ELF-1 (cell line): ENCODE data around the gene KCNH2.

ENCODE experiments used
- DNase-seq: peaks from one replicate; pipeline ENCODE4 v3.0.0-alpha.2; 2016; ENCODE audit warnings: low read depth, low spot score

KCNH2 gene

GRCh38 chr7:150975536-150976319, 2.4 kb downstream of the KCNH2 start:
- no peak for DNase-seq

- no peak for DNase-seq
These were observed 3.4 kb downstream of the KCNH2 start for GRCh38 chr7:150974468-150975391.

GRCh38 chr7:150973571-150974451, 4.3 kb downstream of the KCNH2 start:
- DNase-seq, result no peak

DNA sequence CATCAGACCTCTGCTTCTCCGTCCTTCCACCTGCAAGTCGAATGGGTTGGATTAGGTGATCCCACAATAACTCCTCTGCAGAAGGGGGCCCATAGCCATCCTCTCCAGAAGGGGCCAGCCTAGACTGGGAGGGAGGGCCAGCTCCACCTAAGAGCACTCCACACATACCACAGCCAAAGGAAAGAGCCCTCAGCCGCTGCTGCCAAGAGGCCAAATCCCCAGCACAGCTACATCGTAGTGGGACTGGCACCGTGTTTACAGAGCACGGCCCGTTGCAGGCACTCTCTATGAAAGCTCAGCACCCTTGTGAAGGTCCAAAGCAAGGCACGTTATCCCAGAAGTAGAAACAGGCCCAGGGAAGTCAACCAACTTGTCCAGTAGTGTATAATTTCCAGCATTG, 5.4 kb downstream of the KCNH2 start:
- DNase-seq, result no peak

- no peak for DNase-seq
These were observed 6.1 kb downstream of the KCNH2 start for GRCh38 chr7:150972023-150972468.

DNA sequence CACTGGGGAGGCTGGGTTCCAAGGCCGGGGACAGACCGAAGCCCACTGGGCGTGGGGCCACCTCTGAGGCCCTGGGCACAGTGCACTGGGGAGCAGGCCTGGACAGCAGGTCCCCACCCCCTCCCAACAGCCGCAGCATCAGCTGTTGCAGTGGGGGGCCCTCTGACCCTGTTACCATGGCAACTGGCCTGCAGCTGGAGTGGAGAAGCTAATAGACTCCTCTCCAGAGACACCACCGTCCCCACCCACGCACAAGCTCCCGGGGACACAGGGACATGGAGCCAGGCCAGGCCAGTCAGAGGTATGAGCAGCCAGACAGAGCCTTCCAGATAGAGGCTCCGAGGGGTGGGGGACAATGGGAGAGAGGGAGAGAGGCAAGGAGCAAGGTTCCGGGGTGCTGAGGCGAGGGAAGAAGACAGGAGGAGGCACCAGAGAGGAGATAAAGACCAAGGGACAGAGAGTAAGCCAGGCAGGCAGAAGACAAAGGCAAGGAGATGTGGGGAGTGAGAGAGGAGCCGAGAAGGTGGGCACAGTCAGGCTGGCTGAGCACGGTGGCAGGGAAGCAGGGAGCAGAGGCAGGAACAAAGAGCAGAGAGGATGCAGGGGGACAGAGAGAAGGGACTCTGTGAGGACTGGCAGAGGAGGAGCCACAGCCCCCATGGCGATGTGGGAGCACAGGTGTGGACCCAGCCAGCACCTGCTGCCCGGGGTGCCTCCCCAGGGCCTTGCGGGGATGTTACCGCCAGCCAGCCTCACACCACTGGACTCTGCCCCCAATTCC, 6.7 kb downstream of the KCNH2 start:
- DNase-seq, result no peak

- DNase-seq, result no peak
These were observed 7.7 kb downstream of the KCNH2 start for GRCh38 chr7:150970424-150970823.

DNA sequence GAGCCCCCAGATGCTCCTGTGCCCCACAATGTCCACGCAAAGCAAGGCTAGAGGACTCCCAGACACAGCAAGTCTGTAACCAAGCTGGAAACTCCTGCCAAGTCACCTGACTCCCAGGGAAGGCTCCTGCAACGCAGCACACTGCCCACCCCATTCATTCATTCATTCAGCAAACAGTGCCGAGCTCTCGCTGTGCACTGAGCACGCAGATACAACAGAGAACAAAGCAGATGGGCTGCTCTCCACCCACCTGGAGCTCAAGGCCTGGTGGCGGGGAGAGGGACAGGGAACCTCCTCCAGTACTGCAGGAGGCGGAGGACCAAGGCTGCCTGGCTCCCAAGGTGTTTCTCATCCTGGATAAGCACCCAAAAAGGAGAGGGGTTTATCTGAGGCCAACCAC, 8.6 kb downstream of the KCNH2 start:
- no peak for DNase-seq

DNA sequence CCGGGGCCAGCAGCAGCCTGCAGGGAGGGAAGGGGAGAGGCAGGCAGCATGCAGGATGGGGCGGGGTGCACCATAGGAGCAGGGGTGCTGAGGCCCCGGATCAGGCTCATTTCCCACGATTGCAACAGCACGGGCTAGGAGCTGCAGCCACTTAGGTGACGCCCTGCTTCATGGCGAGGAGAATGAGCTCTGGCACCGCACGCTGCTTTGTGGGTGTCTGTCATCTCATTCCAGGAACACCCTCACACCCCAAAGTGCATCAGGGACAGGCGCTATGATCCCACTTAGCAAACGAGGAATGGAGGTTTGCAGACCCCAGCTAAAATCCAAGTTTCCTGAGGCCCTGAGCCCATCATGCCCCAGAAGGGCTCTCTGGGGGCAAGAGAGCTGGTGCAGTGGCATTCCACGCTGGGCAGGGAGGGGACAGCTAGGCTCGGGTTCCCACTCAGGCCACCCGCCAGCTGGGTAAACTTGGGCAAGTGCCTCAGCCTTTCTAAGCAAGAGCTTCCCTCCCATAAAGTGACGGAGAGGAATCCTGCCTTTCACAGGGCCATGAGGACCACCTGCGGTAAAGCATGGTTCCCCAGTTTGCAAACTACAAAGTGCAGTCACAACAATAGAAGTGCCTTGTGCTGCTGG, 9.3 kb downstream of the KCNH2 start:
- no peak for DNase-seq

- DNase-seq, result no peak
These were observed 9.9 kb downstream of the KCNH2 start for GRCh38 chr7:150968056-150968733.

DNA sequence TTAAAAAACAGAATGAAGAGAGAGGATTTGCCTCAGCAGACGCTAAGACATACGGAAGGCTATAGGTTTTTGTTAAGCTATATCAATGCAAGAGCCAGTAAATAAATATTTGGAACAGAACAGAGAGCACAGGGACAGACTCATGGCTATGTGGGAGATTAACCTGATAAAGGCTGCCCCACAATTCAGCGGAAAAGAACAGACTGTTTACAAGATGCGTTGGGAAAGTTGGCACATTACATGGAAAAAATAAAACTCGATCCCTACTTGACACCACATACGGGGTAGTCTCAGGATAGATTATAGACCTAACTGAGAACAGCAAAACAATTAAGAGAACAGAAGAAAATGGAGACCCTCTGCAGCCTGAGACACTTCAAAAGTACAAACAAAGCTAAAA, 10.8 kb downstream of the KCNH2 start:
- no peak for DNase-seq

DNA sequence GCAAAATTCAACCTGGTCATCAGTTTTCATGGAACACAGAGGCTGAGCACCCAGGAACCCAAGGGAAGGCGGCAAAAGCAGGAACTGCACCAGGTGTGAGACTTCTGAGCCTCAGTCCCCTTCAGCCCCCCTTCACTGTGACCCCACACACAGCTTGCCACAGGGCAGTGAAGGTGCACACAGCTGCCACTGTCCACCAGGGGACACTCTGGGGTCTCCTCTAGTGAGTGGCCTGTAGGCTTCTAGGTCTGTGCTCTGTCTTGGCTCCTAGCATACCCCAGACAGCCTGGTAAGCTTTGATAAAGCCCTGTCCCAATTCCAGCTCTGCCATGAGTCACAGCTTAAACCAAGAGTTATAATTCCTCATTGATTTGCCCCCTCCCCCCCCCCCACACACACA, 12.1 kb downstream of the KCNH2 start:
- no peak for DNase-seq

DNA sequence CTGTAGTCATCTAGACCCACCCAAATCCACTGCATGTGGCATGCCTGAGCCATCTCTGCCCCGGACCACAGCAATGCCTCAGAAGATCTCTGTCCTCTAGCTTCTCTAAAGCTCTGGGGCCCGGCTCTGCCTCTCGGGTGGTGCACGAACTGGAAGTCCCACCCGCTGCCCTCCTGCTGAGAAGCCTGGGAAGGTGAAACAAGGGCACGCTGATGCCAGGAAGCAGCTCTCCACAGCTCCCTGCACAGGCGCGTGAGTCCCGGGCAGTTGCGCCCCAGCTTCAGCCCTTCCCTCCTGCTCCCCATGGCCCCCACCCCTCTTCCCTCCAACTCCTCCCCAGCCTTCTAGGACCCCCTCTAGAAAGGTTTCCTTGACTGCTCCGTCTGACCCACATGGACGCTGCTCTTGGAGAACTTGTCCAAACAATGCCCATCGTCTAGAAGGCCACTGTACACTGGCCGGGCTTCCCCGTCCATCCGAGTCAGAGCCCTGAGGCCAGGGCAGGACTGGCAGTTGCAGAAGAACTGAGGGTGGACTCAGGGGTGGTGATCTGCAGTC, 12.8 kb downstream of the KCNH2 start:
- DNase-seq, result no peak

- peak; percentile 81 for DNase-seq
These were observed 13.5 kb downstream of the KCNH2 start for GRCh38 chr7:150964593-150965111.

GRCh38 chr7:150963707-150964559, 14.2 kb downstream of the KCNH2 start:
- DNase-seq, result no peak

DNA sequence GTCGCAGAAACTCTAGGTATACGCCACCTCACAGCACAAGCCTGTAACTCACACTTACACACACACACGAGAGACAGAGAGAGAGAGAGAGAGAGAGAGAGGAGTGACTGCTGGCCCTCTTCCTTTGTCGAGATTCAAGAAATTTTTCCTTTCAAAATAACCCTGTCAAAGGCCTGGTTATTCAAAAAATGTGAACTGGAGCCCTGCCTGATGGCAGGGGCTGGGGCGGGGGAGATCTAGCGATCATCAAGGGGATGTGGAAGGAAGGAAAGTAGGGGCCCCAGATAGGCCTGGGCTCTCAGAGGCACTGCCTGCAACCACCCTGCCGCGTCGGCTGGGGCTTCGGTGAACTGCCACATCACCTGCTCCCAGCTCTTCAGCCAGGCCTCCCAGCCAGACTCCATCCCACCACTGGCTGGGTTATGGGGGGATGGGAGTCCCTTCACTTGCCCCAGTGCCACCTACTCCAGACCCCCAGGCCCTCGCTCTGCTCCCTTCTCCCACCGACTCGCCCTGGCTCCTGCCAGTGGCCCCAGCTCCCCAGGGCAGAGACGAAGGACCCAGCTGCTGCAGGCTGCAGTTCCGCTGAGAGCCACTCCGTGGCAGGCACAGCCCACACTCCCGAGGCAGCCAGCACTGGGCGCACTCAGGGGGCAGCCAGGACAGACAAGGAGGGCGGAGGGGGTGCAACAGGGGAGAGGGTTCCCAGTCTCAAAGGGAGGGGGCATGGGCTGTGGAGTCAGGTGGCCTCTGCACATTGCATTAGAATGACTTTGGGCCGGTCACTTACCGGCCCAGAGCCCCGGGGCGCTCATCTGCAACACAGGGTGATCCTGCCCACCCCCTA, 15.3 kb downstream of the KCNH2 start:
- DNase-seq, result peak; percentile 76

DNA sequence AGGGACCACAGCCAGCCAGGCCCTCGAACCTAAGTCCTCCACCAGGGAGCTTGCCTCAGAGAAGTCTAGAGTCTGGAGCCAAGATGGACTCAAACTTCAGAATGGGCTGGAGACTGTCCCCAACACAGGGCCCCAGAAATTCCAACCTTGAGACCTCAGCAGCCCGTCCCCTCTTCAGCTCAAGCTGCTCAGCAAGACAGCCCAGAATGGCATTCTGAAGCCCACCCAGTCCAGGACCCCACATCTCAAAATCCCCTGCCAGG, 15.9 kb downstream of the KCNH2 start:
- no peak for DNase-seq
